HepG2 (cell line): ENCODE measurements around the gene RPP25L. TPM values are rescaled to one million over a fixed set of nuclear protein-coding genes. Genes with fewer than 3 reads are reported as not detected.
A peak's percentile ranks its signal among the peaks of the same experiment; 100 is the strongest.

Experiments used
- CHCHD3 ChIP-seq: sonication (generic); formaldehyde crosslinking; IDR thresholded peaks from 2 replicates; pipeline ENCODE4 v1.8.0; 2022; ENCODE audit warnings: mild to moderate bottlenecking, missing genetic modification reagents, moderate library complexity
- FOSL2 ChIP-seq: sonication (generic); formaldehyde crosslinking; IDR thresholded peaks from 2 replicates; pipeline ENCODE4 v1.4.0; 2020; ENCODE audit warnings: missing genetic modification reagents
- FOXJ3 ChIP-seq: sonication (generic); formaldehyde crosslinking; IDR thresholded peaks from 2 replicates; pipeline ENCODE4 v1.4.0; 2020; ENCODE audit warnings: missing genetic modification reagents, mild to moderate bottlenecking, borderline replicate concordance
- HMGXB3 ChIP-seq: sonication (generic); formaldehyde crosslinking; IDR thresholded peaks from 2 replicates; pipeline ENCODE4 v1.4.0; 2020; ENCODE audit warnings: missing genetic modification reagents, borderline replicate concordance
- IKZF4 ChIP-seq: sonication (generic); formaldehyde crosslinking; IDR thresholded peaks from 2 replicates; pipeline ENCODE4 v1.5.1; 2020; ENCODE audit warnings: borderline replicate concordance, mild to moderate bottlenecking, low read depth, missing genetic modification reagents; ENCODE audit errors: not compliant biosample characterization
- MXD1 ChIP-seq: sonication (generic); formaldehyde crosslinking; IDR thresholded peaks from 2 replicates; pipeline ENCODE4 v1.4.0; 2020; ENCODE audit warnings: mild to moderate bottlenecking, missing genetic modification reagents
- NFAT5 ChIP-seq: sonication (generic); formaldehyde crosslinking; IDR thresholded peaks from 2 replicates; pipeline ENCODE4 v1.4.0; 2020; ENCODE audit warnings: missing genetic modification reagents
- RFXAP ChIP-seq: sonication (generic); formaldehyde crosslinking; IDR thresholded peaks from 2 replicates; pipeline ENCODE4 v1.4.0; 2020; ENCODE audit warnings: missing genetic modification reagents, borderline replicate concordance
- TFE3 ChIP-seq: IDR thresholded peaks from 2 replicates; pipeline ENCODE4 v1.6.1; 2016
- ZBTB10 ChIP-seq: sonication (generic); formaldehyde crosslinking; IDR thresholded peaks from 2 replicates; pipeline ENCODE4 v1.4.0; 2020; ENCODE audit warnings: missing genetic modification reagents, borderline replicate concordance
- ZMYM4 ChIP-seq: sonication (generic); formaldehyde crosslinking; IDR thresholded peaks from 2 replicates; pipeline ENCODE4 v1.8.1; 2023; ENCODE audit warnings: mild to moderate bottlenecking, missing genetic modification reagents
- ZNF616 ChIP-seq: sonication (generic); formaldehyde crosslinking; IDR thresholded peaks from 2 replicates; pipeline ENCODE4 v1.5.0; 2020; ENCODE audit warnings: low read depth, mild to moderate bottlenecking, missing genetic modification reagents
- ZNF883 ChIP-seq: sonication (generic); formaldehyde crosslinking; IDR thresholded peaks from 2 replicates; pipeline ENCODE4 v1.5.1; 2020; ENCODE audit warnings: mild to moderate bottlenecking, missing genetic modification reagents; ENCODE audit errors: not compliant biosample characterization
- polyA plus RNA-seq, 8 experiments: library from polyadenylated mRNA; depleted of rRNA in 3 of 8; stranded (reverse) in 7 of 8; unstranded in 1 of 8; fragments of >200 nt; fragmentation: Illumina TruSeq in 4 of 8; extraction: Trizol in 4 of 8; gene quantifications; 2 replicates each; pipeline versions ENCODE4 v1.2.1 to v1.2.3, GENCODE V29; 2011 to 2016; ENCODE audit warnings: low read depth in 4 of 8, missing spikeins in 1 of 8, mixed read lengths in 1 of 8; ENCODE audit not compliant: insufficient read depth in 1 of 8
- total RNA-seq, 5 experiments: library from RNA; depleted of rRNA; stranded (reverse); fragments of >200 nt; fragmentation: Illumina TruSeq; extraction: Trizol; gene quantifications; 2 replicates each; pipeline ENCODE4 v1.2.3, GENCODE V29; 2016; ENCODE audit warnings: low read depth in 1 of 5

Gene RPP25L
- total and polyA plus RNA-seq, 2 of the 13 experiments (the other 11 are each of a cell fraction or from before 2014, with no cell fraction given) = 24.5 to 27.3 TPM

GRCh38 chr9:34636791-34637355, 25.0 kb upstream of the RPP25L start (continued):
- no peak for TF ChIP-seq ZNF616 (CRISPR knock-in tag)
- peak; percentile 86; the same call in 1 of the 2 replicates for TF ChIP-seq MXD1
- TF ChIP-seq ZMYM4 (CRISPR knock-in tag) = no peak
- peak; percentile 79 for TF ChIP-seq ZNF883 (CRISPR knock-in tag)
- no peak for TF ChIP-seq HMGXB3 (CRISPR knock-in tag)
- peak; percentile 69; the same call in 1 of the 2 replicates for TF ChIP-seq NFAT5 (CRISPR knock-in tag)
- TF ChIP-seq ZBTB10 (CRISPR knock-in tag) = peak; percentile 19; the same call in 1 of the 2 replicates
- peak; percentile 10; the same call in 1 of the 2 replicates for TF ChIP-seq RFXAP
- no peak for TF ChIP-seq CHCHD3 (CRISPR knock-in tag)
- 0 out of 2 replicates have a peak, but pooled peaks have one; percentile 5 for TF ChIP-seq FOSL2 (CRISPR knock-in tag)
- peak; percentile 77 for TF ChIP-seq IKZF4 (CRISPR knock-in tag)
- no peak for TF ChIP-seq FOXJ3 (CRISPR knock-in tag)
- TF ChIP-seq TFE3 (CRISPR knock-in tag) = no peak
